HG02938 (cell line): ENCODE measurements around the gene DNAJC10.

Source experiments
- ATAC-seq: cut with Tn5 transposase; IDR thresholded peaks from one replicate; pipeline ENCODE4 v1.9.1; 2021; ENCODE audit warnings: mild to moderate bottlenecking, moderate library complexity; ENCODE audit not compliant: unreplicated experiment

The DNAJC10 gene

DNA sequence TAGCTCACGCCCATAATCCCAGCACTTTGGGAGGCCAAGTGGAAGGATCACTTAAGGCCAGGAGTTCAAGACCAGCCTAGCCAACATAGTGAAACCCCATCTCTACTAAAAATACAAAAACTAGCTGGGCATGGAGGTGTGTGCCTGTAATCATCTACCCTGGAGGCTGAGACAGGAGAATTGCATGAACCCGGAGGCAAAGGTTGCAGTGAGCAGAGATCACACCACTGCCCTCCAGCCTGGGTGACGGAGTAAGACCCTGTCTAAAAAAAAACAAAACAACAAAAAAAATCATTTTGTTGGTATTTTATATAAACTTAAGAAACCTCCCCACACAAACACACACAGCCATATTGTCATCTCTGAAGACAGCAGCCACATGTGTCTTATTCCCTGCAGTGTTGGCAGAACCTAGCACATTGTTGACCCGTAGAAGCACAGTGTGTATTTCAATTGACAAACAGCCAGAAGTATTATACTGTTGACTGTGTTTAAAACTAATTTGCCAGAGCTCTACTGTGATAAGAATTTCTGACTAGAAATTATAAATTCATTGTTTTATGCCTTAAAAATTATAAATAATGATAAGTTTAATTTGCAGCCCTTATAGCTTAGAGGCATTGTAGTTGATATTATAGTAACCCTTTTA is 68.1 kb downstream of the DNAJC10 start:
- no peak for ATAC-seq

GRCh38 chr2:182784777-182785176 is 68.7 kb downstream of the DNAJC10 start:
- ATAC-seq, result no peak

GRCh38 chr2:182792441-182792840 is 76.4 kb downstream of the DNAJC10 start:
- no peak for ATAC-seq

GRCh38 chr2:182798736-182799135 is 82.7 kb downstream of the DNAJC10 start:
- ATAC-seq, result no peak

- no peak for ATAC-seq
Measured at GRCh38 chr2:182804128-182804527, 88.1 kb downstream of the DNAJC10 start.

DNA sequence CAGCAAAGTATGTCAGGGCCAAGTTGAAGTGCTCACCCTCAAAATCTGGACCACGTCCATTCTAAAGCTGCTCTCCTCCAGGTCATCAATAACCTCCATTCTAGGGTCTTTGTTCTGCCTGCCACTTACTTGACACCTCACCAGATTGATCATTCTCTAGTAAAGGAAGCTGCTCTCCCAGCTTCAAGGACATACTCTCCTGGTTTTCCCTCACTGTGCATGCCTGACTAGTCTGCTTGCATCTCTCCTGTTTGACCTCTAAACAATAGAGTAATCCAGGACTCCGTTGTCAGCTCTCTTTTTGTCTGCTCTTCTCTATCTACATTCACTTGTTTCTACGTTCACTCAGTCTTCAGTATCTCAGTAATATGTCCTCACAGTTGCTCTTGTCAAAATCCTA is 91.3 kb downstream of the DNAJC10 start:
- no peak for ATAC-seq

GRCh38 chr2:182810087-182810486 is 94.0 kb downstream of the DNAJC10 start:
- no peak for ATAC-seq

DNA sequence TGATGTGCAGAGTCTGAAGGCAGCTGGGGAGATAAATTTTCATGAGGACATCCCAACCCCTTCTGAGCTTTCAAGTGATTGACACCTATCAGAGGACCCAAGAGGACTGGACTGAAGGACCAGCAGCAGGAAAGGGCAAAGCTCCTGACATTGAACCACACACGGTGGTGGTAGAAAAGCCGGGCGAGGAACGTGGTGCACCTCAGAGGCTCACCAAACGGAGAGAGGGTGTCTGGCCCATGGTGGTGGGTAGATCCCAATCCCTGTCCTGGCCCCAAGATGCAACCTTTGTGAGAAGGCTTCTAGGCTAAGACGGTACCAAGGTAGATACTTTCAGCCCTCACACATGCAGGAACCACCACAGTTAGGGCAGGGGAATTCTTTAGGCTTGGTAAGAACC is 98.3 kb downstream of the DNAJC10 start:
- no peak for ATAC-seq

GRCh38 chr2:182814804-182815203 is 98.7 kb downstream of the DNAJC10 start:
- no peak for ATAC-seq

GRCh38 chr2:182816866-182817265 is 100.8 kb downstream of the DNAJC10 start:
- ATAC-seq, result no peak

- ATAC-seq, result no peak
Measured at GRCh38 chr2:182817558-182817957, 101.5 kb downstream of the DNAJC10 start.

DNA sequence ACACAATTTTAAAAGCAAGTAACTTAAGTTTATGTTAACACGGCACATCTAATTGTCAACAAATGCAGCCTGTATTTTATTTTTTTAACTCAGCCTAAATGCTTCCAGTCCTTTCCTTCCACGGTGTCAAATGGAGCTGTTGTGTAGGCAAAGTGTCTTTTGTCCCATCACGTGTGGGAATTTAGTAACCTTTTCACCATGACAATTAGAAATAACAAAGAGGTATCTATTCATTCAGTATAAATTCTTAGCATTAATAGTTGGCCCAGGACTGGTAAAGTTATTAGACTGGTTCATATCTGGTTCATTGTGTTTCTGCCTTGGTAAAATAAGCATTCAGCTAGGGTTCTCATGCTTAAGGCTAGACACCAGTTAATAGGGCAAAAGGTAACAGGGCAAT is 102.4 kb downstream of the DNAJC10 start:
- ATAC-seq, result no peak

- ATAC-seq, result no peak
Measured at GRCh38 chr2:182818925-182819324, 102.9 kb downstream of the DNAJC10 start.

- no peak for ATAC-seq
Measured at GRCh38 chr2:182819412-182819811, 103.4 kb downstream of the DNAJC10 start.

DNA sequence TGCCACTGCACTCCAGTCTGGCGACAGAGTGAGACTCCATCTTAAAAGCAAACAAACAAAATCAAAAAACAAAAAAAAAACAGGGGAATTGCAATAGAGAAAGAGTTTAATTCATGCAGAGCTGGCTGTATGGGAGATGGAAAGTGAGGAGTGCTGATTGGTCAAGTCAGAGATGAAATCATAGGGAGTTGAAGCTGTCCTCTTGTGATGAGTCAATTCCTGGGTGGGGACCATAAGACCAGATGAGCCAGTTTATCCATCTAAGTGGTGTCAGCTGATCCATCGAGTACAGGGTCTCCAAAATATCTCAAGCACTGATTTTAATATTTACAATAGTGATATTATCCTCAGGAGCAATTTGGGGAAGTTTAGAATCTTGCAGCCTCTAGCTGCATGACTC is 105.1 kb downstream of the DNAJC10 start:
- no peak for ATAC-seq

DNA sequence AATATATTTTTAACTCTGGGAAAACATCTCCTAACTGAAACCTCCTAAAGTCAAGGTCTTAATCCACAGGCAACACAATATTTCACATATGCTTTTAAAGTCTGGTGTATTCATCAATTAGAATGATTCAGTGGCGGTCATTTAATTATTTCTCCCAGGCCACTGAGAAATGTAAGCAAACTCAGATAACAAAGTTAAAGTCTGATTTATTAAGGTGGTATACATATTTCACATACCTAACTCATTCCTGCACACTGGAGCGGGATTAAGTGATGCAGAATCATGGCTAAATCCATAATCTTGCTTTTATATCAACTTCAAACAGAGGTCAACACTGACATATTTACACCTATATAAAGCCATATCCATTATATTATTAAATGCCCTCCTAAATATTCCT is 106.7 kb downstream of the DNAJC10 start:
- no peak for ATAC-seq

DNA sequence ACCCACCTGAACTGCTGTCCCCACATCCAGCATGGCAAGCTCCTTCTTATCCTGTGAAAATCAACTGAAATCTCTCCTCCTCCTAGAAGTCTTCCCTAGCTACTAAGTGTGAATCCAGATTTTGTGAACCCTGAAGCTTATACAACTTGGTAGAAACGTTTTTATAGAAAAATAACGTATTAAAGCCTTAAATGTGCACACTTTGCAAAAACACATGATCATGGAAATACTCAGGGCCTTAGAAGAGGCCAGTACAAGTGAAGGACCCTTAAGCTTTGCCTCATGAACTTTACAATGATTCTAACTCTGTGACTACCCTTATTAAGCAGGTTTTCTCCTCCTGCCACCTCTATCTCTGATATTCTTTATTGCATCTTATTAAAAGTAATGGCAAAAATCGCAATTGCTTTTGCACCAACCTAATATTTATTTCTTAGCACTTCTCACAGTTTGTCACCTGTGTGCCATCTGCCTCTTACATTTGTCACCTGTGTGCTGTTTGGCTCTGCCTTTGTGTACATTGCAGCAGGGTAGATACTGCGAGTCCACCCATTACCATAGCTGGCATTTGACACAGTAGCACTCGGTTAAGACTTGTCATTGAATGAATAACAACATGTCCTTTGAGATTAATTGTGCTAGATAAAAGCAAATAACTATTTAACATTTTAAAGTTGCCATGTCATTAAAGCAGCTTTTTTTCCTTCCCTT is 108.2 kb downstream of the DNAJC10 start:
- no peak for ATAC-seq

DNA sequence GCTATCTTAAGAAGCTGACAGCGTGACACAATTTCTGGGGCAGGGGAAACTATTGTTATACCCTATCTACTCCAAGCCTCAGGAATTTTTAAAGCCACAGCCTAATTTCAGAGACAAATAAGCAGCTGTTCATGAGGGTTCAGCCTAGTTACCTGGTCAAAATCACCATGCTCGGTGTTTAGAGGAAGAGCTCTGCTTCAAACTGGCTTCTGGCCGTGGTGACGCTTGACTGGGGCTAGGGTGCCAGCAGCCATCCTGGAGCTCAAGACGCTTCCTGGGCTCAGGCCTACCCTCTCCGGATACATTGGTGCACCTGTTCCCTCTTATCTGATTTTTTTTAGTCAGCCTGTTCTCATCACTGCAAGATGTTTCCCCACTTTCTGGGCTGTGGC is 108.7 kb downstream of the DNAJC10 start:
- no peak for ATAC-seq

GRCh38 chr2:182826064-182826463 is 110.0 kb downstream of the DNAJC10 start:
- no peak for ATAC-seq

- no peak for ATAC-seq
Measured at GRCh38 chr2:182826496-182826895, 110.4 kb downstream of the DNAJC10 start.

DNA sequence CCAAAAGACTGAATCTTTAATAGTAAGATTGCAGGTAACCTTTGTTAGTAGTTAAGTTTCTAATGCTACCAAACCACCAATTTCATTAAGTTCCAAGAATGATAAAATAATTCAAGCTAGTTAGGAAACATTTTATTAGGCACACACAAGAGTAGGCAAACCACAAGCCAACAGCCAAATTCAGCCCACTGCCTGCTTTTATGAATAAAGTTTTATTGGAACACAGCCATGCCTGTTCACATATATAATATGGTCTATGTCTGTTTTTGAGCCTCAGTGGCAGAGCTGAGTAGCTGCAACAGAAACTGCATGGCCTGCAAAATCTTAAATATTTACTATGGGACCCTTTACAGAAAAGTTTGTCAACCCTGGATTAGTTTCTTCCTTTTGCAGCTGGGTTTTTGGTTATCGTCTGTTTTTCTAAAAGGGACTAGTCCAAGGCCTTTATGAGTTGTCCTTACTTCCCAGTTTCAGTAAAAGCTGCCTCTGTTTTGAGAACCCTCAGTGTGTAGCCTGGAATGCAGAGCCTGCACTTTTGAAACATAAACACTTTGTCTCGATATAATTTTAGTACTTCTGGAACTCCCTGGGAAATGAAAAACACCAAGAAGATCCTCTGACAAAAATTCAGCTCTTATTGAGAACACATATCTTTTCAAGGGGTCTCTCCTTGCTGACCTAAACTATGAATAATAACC is 111.3 kb downstream of the DNAJC10 start:
- no peak for ATAC-seq

- ATAC-seq, result no peak
Measured at GRCh38 chr2:182831101-182831500, 115.0 kb downstream of the DNAJC10 start.
